ENCODE results near the gene WDR64.

Gene WDR64

GRCh38 chr1:241615043-241615974 lies 36.8 kb upstream of the WDR64 start:
- Mint-ChIP-seq H3K27me3 (no peaks in the 10 kb centered on the region), H3K36me3 (ENCODE audit: low read depth) (peaks cover 15% of the 10 kb centered on the region), H3K4me1 (ENCODE audit: low read depth) (peaks cover 42% of the 10 kb centered on the region), H3K27ac (no peak overlapping the region), H3K4me3 (no peak overlapping the region), H3K9me3 (no peaks in the 10 kb centered on the region)
- intact Hi-C loops (cut with micrococcal nuclease): no loop called here

DNA sequence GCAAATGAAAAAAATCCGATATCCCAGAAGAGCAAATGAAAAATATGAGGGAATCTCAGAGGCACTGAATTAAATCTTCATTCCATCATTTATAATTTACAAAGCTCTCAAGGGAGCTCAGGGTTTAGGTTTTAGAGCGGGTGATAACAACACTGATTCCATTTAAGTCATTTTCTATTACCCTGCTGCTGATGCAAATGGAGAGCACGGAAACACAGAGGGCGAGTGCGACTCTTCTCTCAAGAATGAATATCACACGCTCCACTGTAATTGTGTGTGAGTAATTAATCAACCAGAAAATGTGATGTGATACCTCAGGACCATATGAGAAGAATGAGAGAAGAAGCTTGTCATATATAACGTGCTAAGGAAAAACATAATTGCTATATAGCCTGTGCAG lies 34.7 kb upstream of the WDR64 start:
- H3K27ac Mint-ChIP-seq: peak overlapping the region; percentile 16
- no peak overlapping the region for H3K4me3 Mint-ChIP-seq
- H3K27me3 Mint-ChIP-seq: no peaks in the 10 kb centered on the region
- peaks cover 26% of the 10 kb centered on the region for H3K36me3 Mint-ChIP-seq (ENCODE audit: low read depth)
- H3K4me1 Mint-ChIP-seq (ENCODE audit: low read depth): peaks cover 49% of the 10 kb centered on the region
- intact Hi-C loops (cut with micrococcal nuclease): no loop called here
- no peaks in the 10 kb centered on the region for H3K9me3 Mint-ChIP-seq

- H3K27me3 Mint-ChIP-seq: no peaks in the 10 kb centered on the region
- no peak overlapping the region for H3K27ac Mint-ChIP-seq
Measured at GRCh38 chr1:241622669-241623068, 29.4 kb upstream of the WDR64 start.

DNA sequence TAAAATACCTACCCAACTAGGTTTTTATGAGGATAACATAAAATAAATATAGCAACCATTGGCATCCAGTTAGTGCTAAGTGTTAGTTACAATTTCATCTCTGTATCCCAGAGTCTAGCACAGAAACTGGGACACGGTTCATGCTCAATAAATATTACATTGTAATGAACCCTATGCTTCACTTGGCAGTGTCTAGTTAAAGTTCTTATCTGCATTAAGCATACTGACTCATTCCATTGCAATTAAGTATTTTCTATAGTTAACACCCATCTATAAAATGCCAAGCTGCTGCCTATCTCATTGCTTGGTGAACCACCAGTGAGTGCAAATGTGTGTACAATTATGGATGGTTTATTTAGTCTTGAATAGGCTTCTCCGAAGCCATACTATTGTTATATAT lies 27.1 kb upstream of the WDR64 start:
- Mint-ChIP-seq H3K4me1 (ENCODE audit: low read depth) (peaks cover 29% of the 10 kb centered on the region), H3K27ac (no peak overlapping the region), H3K36me3 (ENCODE audit: low read depth) (peaks cover 25% of the 10 kb centered on the region), H3K4me3 (no peak overlapping the region), H3K9me3 (no peaks in the 10 kb centered on the region), H3K27me3 (no peaks in the 10 kb centered on the region)
- intact Hi-C loops (cut with micrococcal nuclease): no loop called here

More at GRCh38 chr1:241622669-241623068, 29.4 kb upstream of the WDR64 start:
- H3K36me3 Mint-ChIP-seq (ENCODE audit: low read depth): peaks cover 30% of the 10 kb centered on the region
- H3K4me1 Mint-ChIP-seq (ENCODE audit: low read depth): peaks cover 38% of the 10 kb centered on the region
- H3K9me3 Mint-ChIP-seq: no peaks in the 10 kb centered on the region
- intact Hi-C loops (cut with micrococcal nuclease): no loop called here
- no peak overlapping the region for H3K4me3 Mint-ChIP-seq

DNA sequence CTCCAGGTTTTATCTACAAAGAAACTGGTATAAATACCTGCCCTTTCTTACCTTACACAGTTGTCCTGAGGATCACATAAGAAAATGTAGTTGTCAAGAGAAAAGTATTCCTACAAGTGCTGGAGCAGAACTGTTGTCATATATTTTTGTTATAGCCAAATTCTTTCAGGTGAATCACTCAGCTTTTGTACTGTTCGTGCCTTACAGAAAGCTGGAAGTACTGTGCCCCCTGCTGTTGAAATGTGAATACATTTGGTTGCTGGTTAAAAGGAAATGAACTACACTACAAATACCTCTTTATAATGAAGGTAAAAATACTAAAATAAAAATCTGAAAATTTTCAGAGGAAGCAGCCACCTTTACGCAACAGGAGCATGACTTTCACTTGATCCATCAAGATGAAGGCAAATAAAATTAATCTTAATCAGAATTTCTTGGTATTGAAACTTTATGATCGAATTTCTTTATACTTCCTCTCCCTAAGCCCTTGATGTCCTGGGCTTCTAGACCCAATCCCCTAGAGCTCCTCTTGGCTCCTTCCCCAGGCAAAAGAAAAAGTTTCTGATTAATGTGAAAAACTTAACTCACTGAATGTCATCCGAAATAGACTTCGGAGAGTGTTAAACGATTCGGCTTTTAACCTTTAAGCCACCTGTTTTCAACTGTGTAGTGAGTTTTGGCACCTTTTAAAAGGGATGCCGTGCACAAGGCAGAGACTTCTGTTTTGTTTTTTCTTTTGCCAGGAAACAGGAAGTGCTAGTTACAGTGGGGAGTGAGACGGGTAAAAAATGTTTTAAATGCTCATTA lies 24.4 kb upstream of the WDR64 start:
- Mint-ChIP-seq H3K4me3 (no peak overlapping the region), H3K4me1 (ENCODE audit: low read depth) (peaks cover 22% of the 10 kb centered on the region), H3K27ac (peak overlapping the region; percentile 67), H3K27me3 (no peaks in the 10 kb centered on the region), H3K36me3 (ENCODE audit: low read depth) (peaks cover 24% of the 10 kb centered on the region), H3K9me3 (no peaks in the 10 kb centered on the region)
- intact Hi-C loops (cut with micrococcal nuclease): loop anchor here (1.0 kb wide), 2 partner anchors 16 to 96 kb away; no protein-coding TSS in a partner anchor

- Mint-ChIP-seq H3K27me3 (no peaks in the 10 kb centered on the region), H3K27ac (no peak overlapping the region), H3K4me1 (ENCODE audit: low read depth) (peaks cover 16% of the 10 kb centered on the region), H3K36me3 (ENCODE audit: low read depth) (peaks cover 23% of the 10 kb centered on the region), H3K4me3 (no peak overlapping the region), H3K9me3 (no peaks in the 10 kb centered on the region)
- intact Hi-C loops (cut with micrococcal nuclease): no loop called here
Measured at GRCh38 chr1:241630005-241630404, 22.1 kb upstream of the WDR64 start.

DNA sequence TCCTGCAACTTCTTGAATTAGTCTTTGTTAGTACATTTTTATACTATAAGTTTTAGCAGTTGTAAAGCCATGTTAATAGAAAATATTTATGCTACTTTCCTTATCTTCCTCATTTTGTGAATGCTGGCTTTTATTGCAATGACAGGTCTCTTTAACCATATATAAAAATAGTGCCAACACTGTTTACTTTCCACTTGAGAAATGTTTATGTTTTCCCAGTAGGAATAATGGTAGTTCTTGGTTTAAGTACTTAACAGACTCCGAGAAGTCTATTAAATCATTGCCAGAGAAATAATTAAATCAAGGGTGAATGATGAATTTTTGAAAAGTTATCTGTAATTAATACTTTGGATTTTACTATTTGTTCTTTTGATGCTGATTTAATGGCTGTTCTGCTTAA lies 21.6 kb upstream of the WDR64 start:
- H3K27me3 Mint-ChIP-seq: no peaks in the 10 kb centered on the region
- H3K9me3 Mint-ChIP-seq: no peaks in the 10 kb centered on the region
- peaks cover 20% of the 10 kb centered on the region for H3K4me1 Mint-ChIP-seq (ENCODE audit: low read depth)
- intact Hi-C loops (cut with micrococcal nuclease): no loop called here
- no peak overlapping the region for H3K4me3 Mint-ChIP-seq
- no peak overlapping the region for H3K27ac Mint-ChIP-seq
- peaks cover 28% of the 10 kb centered on the region for H3K36me3 Mint-ChIP-seq (ENCODE audit: low read depth)

DNA sequence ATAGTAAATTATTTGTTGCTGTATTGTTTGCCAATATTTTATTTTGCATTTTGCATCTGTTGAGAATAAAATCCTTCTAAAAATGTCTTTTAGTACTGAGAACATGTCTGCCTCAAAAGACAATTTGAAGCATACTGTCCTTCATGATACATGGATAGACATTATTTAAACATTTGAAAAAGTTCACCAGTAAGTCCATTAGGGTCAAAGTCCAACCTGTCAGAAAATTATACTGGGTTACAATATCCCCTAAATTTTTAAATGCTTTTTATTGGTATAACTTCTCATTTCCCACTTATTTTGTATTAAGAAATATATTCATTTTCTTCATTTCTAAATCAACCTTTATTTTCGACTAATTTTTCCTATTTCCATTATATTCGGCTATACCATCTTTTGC lies 21.2 kb upstream of the WDR64 start:
- Mint-ChIP-seq H3K27ac (no peak overlapping the region), H3K4me3 (no peak overlapping the region), H3K27me3 (no peaks in the 10 kb centered on the region), H3K36me3 (ENCODE audit: low read depth) (peaks cover 31% of the 10 kb centered on the region), H3K4me1 (ENCODE audit: low read depth) (peaks cover 22% of the 10 kb centered on the region), H3K9me3 (no peaks in the 10 kb centered on the region)
- intact Hi-C loops (cut with micrococcal nuclease): no loop called here

- Mint-ChIP-seq H3K4me1 (ENCODE audit: low read depth) (peaks cover 22% of the 10 kb centered on the region), H3K4me3 (no peak overlapping the region), H3K27me3 (no peaks in the 10 kb centered on the region), H3K36me3 (ENCODE audit: low read depth) (peaks cover 31% of the 10 kb centered on the region), H3K27ac (no peak overlapping the region), H3K9me3 (no peaks in the 10 kb centered on the region)
- intact Hi-C loops (cut with micrococcal nuclease): no loop called here
Measured at GRCh38 chr1:241631674-241632073, 20.4 kb upstream of the WDR64 start.

GRCh38 chr1:241632987-241633386 lies 19.1 kb upstream of the WDR64 start:
- H3K27me3 Mint-ChIP-seq: no peaks in the 10 kb centered on the region
- intact Hi-C loops (cut with micrococcal nuclease): no loop called here
- peaks cover 29% of the 10 kb centered on the region for H3K4me1 Mint-ChIP-seq (ENCODE audit: low read depth)
- H3K36me3 Mint-ChIP-seq (ENCODE audit: low read depth): peaks cover 31% of the 10 kb centered on the region
- H3K9me3 Mint-ChIP-seq: no peaks in the 10 kb centered on the region
- H3K4me3 Mint-ChIP-seq: no peak overlapping the region
- H3K27ac Mint-ChIP-seq: no peak overlapping the region

- no peaks in the 10 kb centered on the region for H3K9me3 Mint-ChIP-seq
- peaks cover 36% of the 10 kb centered on the region for H3K4me1 Mint-ChIP-seq (ENCODE audit: low read depth)
- intact Hi-C loops (cut with micrococcal nuclease): no loop called here
- no peak overlapping the region for H3K27ac Mint-ChIP-seq
- no peaks in the 10 kb centered on the region for H3K27me3 Mint-ChIP-seq
- no peak overlapping the region for H3K4me3 Mint-ChIP-seq
- peaks cover 39% of the 10 kb centered on the region for H3K36me3 Mint-ChIP-seq (ENCODE audit: low read depth)
Measured at GRCh38 chr1:241635556-241636152, 16.4 kb upstream of the WDR64 start.

DNA sequence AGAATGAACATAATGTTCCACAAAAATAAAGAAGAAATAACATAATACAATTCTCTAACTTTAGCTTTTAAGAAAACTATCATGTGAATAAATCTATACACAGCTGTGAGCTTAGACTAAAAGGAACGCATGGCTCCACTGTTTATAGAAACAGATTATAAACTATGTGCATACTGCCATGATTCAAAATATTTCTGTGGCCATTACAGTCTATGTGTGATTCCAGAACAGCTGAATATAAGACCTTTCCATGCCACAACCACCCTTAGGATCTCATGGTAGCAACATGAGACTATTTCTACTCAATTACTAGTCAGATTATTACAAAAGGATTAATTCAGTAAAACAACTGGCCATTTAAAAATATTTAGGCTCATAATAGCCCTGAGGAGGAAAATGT lies 15.8 kb upstream of the WDR64 start:
- Mint-ChIP-seq H3K9me3 (no peaks in the 10 kb centered on the region), H3K4me3 (no peak overlapping the region), H3K27ac (no peak overlapping the region), H3K27me3 (no peaks in the 10 kb centered on the region), H3K4me1 (ENCODE audit: low read depth) (peaks cover 39% of the 10 kb centered on the region), H3K36me3 (ENCODE audit: low read depth) (peaks cover 39% of the 10 kb centered on the region)
- intact Hi-C loops (cut with micrococcal nuclease): no loop called here

- no peak overlapping the region for H3K27ac Mint-ChIP-seq
- H3K4me3 Mint-ChIP-seq: peak overlapping the region; percentile 1
- H3K36me3 Mint-ChIP-seq (ENCODE audit: low read depth): peaks cover 32% of the 10 kb centered on the region
- intact Hi-C loops (cut with micrococcal nuclease): no loop called here
- H3K9me3 Mint-ChIP-seq: no peaks in the 10 kb centered on the region
- H3K27me3 Mint-ChIP-seq: no peaks in the 10 kb centered on the region
- H3K4me1 Mint-ChIP-seq (ENCODE audit: low read depth): peaks cover 39% of the 10 kb centered on the region
Measured at GRCh38 chr1:241637046-241637590, 15.0 kb upstream of the WDR64 start.

DNA sequence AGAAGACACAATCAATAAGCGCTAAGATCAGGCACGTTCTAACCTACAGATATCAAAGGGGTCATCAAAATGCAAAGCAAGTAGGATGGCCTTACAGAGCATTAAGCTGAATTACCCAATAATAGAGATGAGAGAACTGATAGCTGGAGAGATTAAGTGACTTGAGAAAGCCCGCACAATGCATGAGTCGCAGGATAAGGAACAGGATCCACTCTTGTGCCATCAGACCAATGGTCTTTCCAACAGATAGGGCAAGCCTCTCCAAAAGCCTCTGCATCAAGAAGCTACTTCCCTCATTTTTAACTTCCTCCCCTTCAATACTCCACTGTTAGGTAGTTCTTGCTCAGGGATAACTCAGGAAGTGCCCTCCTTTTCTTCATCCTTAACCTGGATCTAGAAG lies 14.5 kb upstream of the WDR64 start:
- intact Hi-C loops (cut with micrococcal nuclease): no loop called here
- H3K27ac Mint-ChIP-seq: peak overlapping the region; percentile 33
- peaks cover 28% of the 10 kb centered on the region for H3K36me3 Mint-ChIP-seq (ENCODE audit: low read depth)
- H3K4me3 Mint-ChIP-seq: peak overlapping the region; percentile 52
- peaks cover 39% of the 10 kb centered on the region for H3K4me1 Mint-ChIP-seq (ENCODE audit: low read depth)
- H3K27me3 Mint-ChIP-seq: no peaks in the 10 kb centered on the region
- H3K9me3 Mint-ChIP-seq: no peaks in the 10 kb centered on the region
